NCI-H1436 treated with DMSO at 0.1 percent for 48 hours (cell line): ENCODE measurements around the gene ZFYVE21.
"Not testable (repeated sequence)": the region's sequence is repeated elsewhere in the genome, so short reads cannot be mapped to it uniquely, and the experiment has no call there.

Source experiments
- DNase-seq: peaks from one replicate; lab custom pipeline; 2025; lab: John Stamatoyannopoulos, UW

ZFYVE21 gene

DNA sequence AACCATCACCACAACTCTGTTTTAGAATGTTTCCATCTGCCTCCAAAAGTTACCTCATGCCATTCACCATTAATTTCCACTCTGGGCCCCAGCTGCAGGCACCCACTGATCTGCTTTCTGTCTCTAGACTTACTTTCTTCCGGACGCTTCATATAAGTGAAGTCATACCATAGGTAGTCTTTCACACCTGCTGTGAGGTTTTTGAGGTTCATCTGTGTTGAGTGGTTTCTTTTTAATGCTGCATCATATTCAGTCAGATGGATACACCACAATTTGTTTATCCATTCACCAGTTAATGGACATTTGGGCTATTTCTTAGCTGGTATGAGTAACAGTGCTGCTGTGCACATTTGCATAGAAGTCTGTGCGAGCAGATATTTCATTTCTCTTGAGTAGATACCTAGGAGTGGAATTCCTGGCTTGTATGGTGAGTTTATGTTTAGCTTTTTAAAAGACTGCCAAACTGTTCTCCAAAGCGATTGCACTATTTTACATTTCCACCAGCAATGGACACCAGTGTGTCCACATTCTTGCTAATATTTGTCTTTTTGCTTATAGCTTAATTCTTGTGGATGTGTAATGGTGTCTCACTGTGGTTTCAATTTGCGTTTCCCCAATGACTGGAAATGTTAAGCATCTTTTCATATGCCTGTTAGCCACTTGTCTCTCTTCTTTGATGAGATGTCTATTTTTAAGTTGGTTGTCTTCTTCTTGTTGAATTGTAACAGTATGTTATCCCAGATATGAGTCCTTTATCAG is 48.3 kb downstream of the ZFYVE21 start:
- no peak for DNase-seq

DNA sequence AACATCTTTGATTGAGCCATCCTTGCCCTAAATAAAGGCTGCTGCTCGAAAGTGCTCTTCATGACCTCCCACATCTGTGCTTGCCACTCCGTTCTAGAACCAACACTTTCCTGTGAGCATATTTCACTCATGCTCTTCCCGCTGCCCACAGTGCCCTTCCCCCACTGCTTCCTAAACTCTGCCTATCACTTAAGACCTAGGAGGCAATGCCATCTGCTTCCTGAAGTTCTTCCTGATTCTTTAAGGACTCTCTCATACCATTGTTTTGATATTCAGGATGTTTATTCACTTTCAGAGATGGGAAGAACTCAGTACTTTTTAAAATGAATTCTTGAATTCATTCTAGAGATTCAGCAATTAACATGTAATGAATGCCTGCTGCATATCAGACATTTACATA is 49.9 kb downstream of the ZFYVE21 start:
- DNase-seq = no peak

DNA sequence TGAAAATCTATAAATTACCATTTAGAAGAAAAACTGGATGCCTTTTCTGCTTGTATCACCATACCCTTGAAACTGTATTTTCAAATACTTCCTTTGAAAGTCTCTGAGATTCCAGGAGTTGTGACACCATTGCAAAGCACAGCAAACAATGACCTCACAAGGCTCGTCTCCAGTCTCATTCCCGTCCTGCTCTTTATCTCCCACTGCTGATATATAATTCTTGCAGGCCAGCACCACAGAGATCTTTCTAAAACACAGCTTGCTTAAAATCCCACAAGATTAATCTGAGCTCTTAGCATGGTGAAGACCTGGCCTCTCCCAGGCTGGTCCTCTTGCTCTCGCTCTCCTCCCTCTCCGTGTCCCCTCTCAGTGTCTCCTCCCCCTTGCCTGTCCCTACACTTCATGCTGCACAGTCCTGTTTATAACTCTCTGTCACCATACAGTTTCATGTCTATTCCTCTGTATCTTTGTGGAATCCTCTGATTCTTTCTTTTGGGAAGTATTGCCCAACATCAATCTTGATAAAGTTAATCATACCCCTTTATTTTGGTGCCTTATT is 51.8 kb downstream of the ZFYVE21 start:
- no peak for DNase-seq

DNA sequence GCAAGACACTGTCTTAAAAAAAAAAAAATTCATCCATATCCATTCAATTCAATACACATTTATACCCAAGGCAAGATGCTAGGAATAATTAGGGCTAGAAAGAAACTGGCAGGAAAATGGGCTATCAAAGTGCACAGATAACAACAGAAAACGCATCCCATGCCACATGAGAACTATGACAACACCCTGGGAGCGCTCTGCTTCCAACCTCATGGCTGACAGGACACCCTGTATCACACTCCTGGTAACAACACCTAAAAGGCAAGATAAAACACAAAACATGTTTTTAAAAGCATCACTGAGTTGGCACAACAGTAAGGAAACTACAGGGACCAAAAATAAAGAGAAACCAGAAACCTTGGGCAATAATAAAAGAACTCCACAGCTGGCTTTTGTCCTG is 54.9 kb downstream of the ZFYVE21 start:
- DNase-seq = no peak

DNA sequence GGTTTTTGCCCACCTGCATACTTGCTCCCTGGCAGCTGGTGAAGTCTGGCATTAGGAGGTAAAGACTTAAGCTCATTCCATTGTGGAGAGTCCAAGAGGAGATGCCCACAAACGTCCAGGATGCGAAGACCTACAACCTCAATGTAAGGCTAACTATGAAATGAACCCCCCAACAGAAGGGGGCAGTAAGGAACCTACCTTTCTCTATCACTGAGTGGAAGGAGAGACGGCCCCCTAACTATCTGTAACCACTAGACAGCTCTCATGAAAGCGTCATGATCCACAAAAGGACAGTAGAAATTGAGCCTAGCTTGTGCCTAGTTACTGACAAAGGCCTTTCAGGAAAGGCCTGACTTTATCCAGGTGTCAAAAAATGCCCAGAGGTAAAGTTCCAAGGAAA is 55.3 kb downstream of the ZFYVE21 start:
- no peak for DNase-seq

DNA sequence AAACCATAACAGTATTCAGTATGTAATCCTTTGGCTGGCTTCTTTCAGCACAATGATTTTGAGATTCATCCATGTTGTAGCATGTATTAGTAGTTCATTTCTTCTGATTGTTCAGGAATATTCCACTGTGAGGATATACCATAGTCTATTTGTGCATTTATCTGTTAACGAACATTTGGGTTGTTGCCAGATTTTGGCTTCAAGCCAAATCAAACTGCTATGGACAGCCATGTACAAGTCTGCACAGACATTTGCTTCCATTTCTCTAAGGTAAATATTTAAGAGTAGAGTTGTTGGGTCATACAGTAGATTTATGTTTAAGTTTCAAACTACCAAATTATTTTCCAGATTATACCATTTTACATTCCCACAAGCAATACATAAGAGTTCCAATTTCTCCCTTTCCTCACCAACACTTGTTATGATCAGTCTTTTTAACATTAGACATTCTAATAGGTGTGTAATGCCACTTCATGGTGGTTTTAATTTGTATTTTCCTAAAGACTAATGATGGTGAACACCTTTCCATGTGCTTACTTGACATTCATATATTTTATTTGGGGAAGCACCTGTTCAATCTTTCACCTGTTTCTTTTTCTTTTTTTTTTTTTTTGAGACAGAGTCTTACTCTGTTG is 56.6 kb downstream of the ZFYVE21 start:
- no peak for DNase-seq

DNA sequence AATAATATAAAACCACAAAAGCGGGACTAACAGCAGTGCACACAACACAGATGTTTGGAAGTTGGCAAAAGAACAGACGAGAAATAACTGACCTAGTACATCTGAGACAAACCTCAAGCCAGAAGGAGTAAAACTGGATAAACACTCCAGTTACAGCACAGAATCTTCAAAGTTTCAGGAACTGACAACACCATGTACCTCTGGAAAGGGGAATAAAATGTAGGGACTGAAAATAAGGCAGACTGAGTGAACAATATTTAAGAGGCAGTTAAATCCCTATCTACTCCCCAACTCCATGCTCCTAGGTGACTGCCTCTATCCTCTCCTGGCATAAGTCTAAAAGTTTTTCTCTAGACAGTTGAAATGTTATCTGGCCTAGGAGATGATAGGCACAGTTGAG is 57.9 kb downstream of the ZFYVE21 start:
- no peak for DNase-seq

DNA sequence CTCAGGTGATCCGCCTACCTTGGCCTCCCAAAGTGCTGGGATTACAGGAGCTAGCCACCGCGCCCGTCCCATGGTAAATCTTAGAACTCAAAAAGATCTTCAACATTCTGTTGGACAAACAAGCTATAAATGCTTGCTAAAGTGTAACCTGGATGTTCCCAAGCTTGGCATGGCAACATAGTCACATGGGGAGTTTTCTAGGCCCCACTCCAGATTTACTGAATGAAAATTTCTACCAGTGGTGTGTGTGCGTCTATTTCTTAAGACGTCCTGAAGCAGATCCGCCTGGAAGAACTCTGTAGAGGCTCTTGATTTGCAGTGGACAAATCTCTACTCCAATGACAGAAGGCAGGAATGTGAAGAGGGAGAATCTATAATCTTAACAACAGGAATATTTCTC is 59.9 kb downstream of the ZFYVE21 start:
- DNase-seq = no peak

DNA sequence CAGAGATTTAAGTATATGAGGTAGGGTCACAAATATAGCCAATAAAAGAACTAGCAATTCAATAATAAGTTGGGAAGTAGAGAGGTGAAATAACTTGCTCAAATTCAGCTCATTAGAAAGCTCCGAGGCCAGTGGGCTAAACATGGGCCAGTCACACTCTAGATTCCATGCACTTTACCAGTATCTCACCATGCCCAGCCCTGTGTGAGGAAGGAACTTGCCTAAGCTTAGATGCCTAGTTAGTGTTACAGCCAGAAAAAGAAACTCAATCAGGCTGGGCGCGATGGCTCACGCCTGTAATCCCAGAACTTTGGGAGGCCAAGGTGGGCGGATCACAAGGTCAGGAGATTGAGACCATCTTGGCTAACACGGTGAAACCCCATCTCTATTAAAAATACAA is 60.7 kb downstream of the ZFYVE21 start:
- DNase-seq = not testable (repeated sequence)

DNA sequence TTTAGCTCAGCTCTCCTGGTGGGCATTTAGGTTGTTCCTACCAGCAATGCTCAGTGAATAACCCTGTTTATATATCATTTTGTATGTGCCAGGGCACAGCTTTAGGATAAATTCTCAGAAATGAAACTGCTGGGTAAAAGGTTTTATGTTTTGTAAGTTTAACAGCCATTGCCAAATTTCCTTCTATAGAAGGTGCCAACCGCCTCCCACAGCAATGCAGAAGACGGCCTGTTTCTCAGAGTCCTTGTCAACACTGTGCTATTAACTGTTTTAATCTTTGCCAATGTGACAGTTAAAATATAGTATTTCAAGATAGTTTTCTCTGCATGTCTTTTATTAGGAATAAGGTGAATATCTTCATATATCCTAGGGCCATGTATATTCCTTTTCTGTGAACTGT is 66.8 kb downstream of the ZFYVE21 start:
- DNase-seq = no peak
